ENCODE measurements around the gene GPR35. TPM values are rescaled to one million over a fixed set of nuclear protein-coding genes. Genes with fewer than 3 reads are reported as not detected.

The GPR35 gene
- polyA plus RNA-seq, 1 experiment = 0.17 TPM

GRCh38 chr2:240599141-240599583, 26.1 kb upstream of the GPR35 start:
- POLR2A ChIA-PET = no interaction called here

DNA sequence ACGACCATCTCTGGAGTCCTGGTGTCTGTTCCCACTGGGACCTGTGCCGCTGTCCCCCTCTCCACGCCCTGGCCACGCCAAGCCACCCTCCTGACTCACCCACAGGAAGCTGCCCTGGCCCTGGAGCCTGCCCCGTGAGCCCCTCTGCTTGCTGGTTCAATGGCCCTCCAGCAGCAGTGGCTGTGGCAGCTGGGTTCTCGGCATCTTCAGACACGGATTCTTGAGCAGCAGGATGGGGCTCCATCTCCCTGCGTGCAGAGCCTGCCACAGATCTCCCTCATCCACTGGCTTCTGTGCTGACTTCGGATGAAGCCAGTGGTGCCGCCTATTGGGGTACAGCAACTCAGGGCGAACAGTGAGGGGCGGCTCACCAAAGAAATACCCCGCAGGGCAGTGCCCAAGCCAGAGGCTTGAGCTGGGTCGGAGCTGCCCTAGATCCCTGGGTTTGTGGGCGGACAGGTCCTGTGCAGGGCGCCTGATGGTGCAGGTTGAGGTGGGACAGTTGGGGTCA, 24.8 kb upstream of the GPR35 start:
- no peak for DNase-seq (ENCODE audit: low read depth)
- CTCF ChIA-PET = no interaction called here
- Histone ChIP-seq H3K27me3 (ENCODE audit: control insufficient read depth, insufficient read depth, low read length) (no peaks in the 10 kb centered on the region), H3K4me3 (ENCODE audit: low read depth, low read length) (no peak overlapping the region), H3K36me3 (ENCODE audit: control insufficient read depth, insufficient read depth, low read length) (peaks cover 8% of the 10 kb centered on the region)
- no peak for TF ChIP-seq CTCF (IDR thresholded peaks at IDR 0.05; ENCODE audit: insufficient read depth, low read depth, low read length)
- POLR2A ChIA-PET = no interaction called here

More at GRCh38 chr2:240599141-240599583, 26.1 kb upstream of the GPR35 start:
- no peak for DNase-seq (ENCODE audit: low read depth)
- Histone ChIP-seq H3K36me3 (ENCODE audit: control insufficient read depth, insufficient read depth, low read length) (peaks cover 10% of the 10 kb centered on the region), H3K4me3 (ENCODE audit: low read depth, low read length) (no peak overlapping the region), H3K27me3 (ENCODE audit: control insufficient read depth, insufficient read depth, low read length) (no peaks in the 10 kb centered on the region)
- TF ChIP-seq CTCF (IDR thresholded peaks at IDR 0.05; ENCODE audit: insufficient read depth, low read depth, low read length) = no peak
- CTCF ChIA-PET = no interaction called here

DNA sequence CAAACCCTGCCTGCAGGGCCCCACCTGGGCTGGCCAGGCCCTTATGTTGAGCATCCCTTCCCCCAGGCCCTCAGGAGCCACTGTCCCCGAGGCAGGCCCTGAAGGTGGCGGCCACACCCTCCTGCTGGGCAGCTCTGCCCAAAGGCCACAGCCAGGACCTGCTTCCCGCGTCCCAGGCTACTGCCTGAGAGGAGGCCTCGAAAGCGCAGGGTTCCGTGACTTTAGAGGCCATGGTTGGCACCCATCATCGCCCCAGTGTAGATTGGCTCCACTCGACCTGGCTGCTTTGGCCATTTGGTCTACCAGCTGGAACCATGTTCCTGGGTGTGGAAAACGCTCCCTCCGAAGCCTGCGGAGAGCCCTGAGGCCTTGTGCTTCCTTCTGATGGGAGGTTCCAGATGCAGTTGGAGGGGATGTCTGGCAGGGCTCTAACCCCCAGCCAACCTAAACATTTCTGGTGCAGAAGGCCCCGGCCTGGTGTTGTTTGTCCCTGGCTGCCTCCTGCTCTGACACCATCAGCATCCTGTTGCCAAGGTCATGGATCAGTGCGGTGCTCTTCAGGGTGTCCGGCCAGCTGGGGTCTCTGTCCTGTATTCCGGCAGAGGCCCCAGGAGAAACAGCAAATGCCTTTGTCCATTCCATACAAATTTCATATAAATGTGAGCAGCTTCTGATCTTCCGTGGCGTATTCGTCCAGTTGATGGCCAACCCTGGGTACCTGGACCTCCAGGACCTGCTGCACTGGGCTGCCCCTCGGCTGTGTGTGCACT, 24.0 kb upstream of the GPR35 start:
- no peaks in the 10 kb centered on the region for H3K27me3 ChIP-seq (ENCODE audit: control insufficient read depth, insufficient read depth, low read length)
- ChIA-PET POLR2A (no interaction called here), CTCF (no interaction called here)
- no peak for TF ChIP-seq CTCF (IDR thresholded peaks at IDR 0.05; ENCODE audit: insufficient read depth, low read depth, low read length)
- no peak overlapping the region for H3K4me3 ChIP-seq (ENCODE audit: low read depth, low read length)
- H3K36me3 ChIP-seq (ENCODE audit: control insufficient read depth, insufficient read depth, low read length) = peaks cover 6% of the 10 kb centered on the region
- DNase-seq (ENCODE audit: low read depth) = no peak

GRCh38 chr2:240601831-240602160, 23.5 kb upstream of the GPR35 start:
- Histone ChIP-seq H3K36me3 (ENCODE audit: control insufficient read depth, insufficient read depth, low read length) (peaks cover 6% of the 10 kb centered on the region), H3K4me3 (ENCODE audit: low read depth, low read length) (no peak overlapping the region), H3K27me3 (ENCODE audit: control insufficient read depth, insufficient read depth, low read length) (no peaks in the 10 kb centered on the region)
- no peak for TF ChIP-seq CTCF (IDR thresholded peaks at IDR 0.05; ENCODE audit: insufficient read depth, low read depth, low read length)
- ChIA-PET POLR2A (no interaction called here), CTCF (interaction anchor here (1.1 kb wide), 1 partner anchor 8 kb away, joined by 3 read pairs; no protein-coding TSS in a partner anchor)
- no peak for DNase-seq (ENCODE audit: low read depth)

DNA sequence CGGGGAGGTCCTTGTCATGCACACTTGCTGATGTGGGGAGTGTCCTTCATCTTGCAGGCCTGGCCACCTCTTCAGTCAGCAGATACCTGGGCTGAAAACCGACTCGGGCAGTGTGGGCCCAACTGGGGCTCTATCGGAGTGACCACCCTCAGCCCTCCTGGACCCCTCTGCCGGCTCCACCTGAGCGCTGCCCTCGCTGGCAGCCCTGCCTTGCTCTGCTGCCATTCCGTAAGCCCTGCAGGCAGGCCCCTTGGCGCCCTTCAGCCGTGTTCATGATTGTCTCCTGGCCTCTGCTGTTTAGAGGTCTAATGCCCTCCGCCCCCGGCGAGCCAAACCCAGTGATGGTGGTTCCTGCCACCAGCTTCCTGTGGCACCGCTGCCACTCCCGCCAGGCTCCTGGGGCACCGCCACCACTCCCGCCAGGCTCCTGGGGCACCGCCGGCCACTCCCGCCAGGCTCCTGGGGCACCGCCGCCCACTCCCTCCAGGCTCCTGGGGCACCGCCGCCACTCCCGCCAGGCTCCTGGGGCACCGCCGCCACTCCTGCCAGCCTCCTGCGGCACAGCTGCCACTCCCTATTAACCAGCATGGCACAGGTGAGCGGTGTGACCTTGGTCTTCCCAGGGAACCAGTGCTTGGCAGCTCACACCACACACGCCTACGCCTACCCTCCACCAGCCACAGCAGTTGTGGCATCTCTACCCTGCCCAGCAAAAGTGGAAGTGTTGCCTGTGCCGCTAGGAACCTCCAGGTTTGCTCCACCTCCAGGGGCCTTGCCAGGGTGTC, 22.8 kb upstream of the GPR35 start:
- no peak for DNase-seq (ENCODE audit: low read depth)
- H3K27me3 ChIP-seq (ENCODE audit: control insufficient read depth, insufficient read depth, low read length) = no peaks in the 10 kb centered on the region
- peaks cover 6% of the 10 kb centered on the region for H3K36me3 ChIP-seq (ENCODE audit: control insufficient read depth, insufficient read depth, low read length)
- ChIA-PET POLR2A (no interaction called here), CTCF (interaction anchor here (1.1 kb wide), 1 partner anchor 9 kb away, joined by 3 read pairs; no protein-coding TSS in a partner anchor)
- TF ChIP-seq CTCF (IDR thresholded peaks at IDR 0.05; ENCODE audit: insufficient read depth, low read depth, low read length) = no peak
- H3K4me3 ChIP-seq (ENCODE audit: low read depth, low read length) = no peak overlapping the region

Measured in BJ (cell line).